K562 (cell line): ENCODE results near the gene DDX54. TPM values are rescaled to one million over a fixed set of nuclear protein-coding genes. Genes with fewer than 3 reads are reported as not detected.
A peak's percentile ranks its signal among the peaks of the same experiment; 100 is the strongest.

Source experiments
- BCL6 ChIP-seq: fragments of 250-450 bp; sonication (Bioruptor Pico); IDR thresholded peaks from 2 replicates; pipeline ENCODE4 v1.4.0; 2020
- CHD7 ChIP-seq: fragments of 200-600 bp; sonication (generic); IDR thresholded peaks from one replicate; pipeline ENCODE4 v1.6.1; 2012; ENCODE audit warnings: mild to moderate bottlenecking, low read depth, low read length, inconsistent platforms
- CREM ChIP-seq: IDR thresholded peaks from 2 replicates; pipeline ENCODE4 v1.6.1; 2014; ENCODE audit warnings: antibody characterized with exemption, low read depth
- HCFC1 ChIP-seq: IDR thresholded peaks from 2 replicates; pipeline ENCODE4 v1.6.1; 2012; ENCODE audit warnings: low read depth, low read length, improper control_type of control experiment
- MITF ChIP-seq: IDR thresholded peaks from 2 replicates; pipeline ENCODE4 v1.6.1; 2014; ENCODE audit warnings: antibody characterized with exemption
- RBM14 ChIP-seq: fragments of 200-400 bp; formaldehyde crosslinking; IDR thresholded peaks from 2 replicates; pipeline ENCODE4 v1.6.1; 2018; ENCODE audit warnings: low read depth, mild to moderate bottlenecking, low read length, moderate library complexity, borderline replicate concordance; ENCODE audit not compliant: insufficient read depth
- SMARCC2 ChIP-seq: fragments of 450-650 bp; IDR thresholded peaks from 2 replicates; pipeline ENCODE4 v1.6.1; 2017; ENCODE audit warnings: antibody characterized with exemption, moderate library complexity, mild to moderate bottlenecking, low read depth
- USF1 ChIP-seq: sonication (generic); formaldehyde crosslinking; IDR thresholded peaks from 2 replicates; pipeline ENCODE4 v1.9.0; 2022; ENCODE audit warnings: mild to moderate bottlenecking, missing genetic modification reagents
- ZNF444 ChIP-seq: fragments of 250-450 bp; sonication (Bioruptor Pico); IDR thresholded peaks from 2 replicates; pipeline ENCODE4 v1.4.0; 2020; ENCODE audit warnings: mild to moderate bottlenecking, moderate library complexity
- polyA plus RNA-seq, 8 experiments: library from polyadenylated mRNA; depleted of rRNA in 4 of 8; stranded (reverse) in 5 of 8; unstranded in 3 of 8; fragments of >200 nt; fragmentation: Nextera tagmentation in 2 of 8; fragmentation: Illumina TruSeq in 1 of 8; extraction: Ambion mirVana in 2 of 8; extraction: Trizol in 1 of 8; gene quantifications; 2 replicates each; pipeline versions ENCODE4 v1.2.1 to v1.2.3, GENCODE V29; 2011 to 2014; ENCODE audit warnings: inconsistent platforms in 1 of 8, missing spikeins in 1 of 8
- total RNA-seq, 7 experiments: library from RNA; depleted of rRNA in 6 of 7; stranded (reverse); fragments of >200 nt in 6 of 7; fragmentation: Illumina TruSeq in 2 of 7; extraction: Trizol in 2 of 7; gene quantifications; 2 replicates each; pipeline versions ENCODE4 v1.2.1 to v1.2.3, GENCODE V29; 2011 to 2021; ENCODE audit warnings: low replicate concordance in 1 of 7

DDX54 gene
- total and polyA plus RNA-seq, 9 of the 15 experiments (the other 6 are each of a cell fraction or from before 2014, with no cell fraction given), result 1.4 to 135 (median 51.4) TPM

GRCh38 chr12:113135178-113136127 is 49.8 kb downstream of the DDX54 start, which contains the start of gene RASAL1 (continued):
- TF ChIP-seq CHD7, result no peak
- TF ChIP-seq HCFC1, result no peak
- TF ChIP-seq USF1 (CRISPR knock-in tag), result peak; percentile 12; the same call in 1 of the 2 replicates
- 0 out of 2 replicates have a peak, but pooled peaks have one; percentile 41 for TF ChIP-seq CREM
- TF ChIP-seq RBM14, result no peak
- no peak for TF ChIP-seq BCL6 (CRISPR knock-in tag)
- no peak for TF ChIP-seq SMARCC2
- TF ChIP-seq MITF, result no peak
- no peak for TF ChIP-seq ZNF444
